NCI-H2196 treated with DMSO at 0.1 percent for 48 hours (cell line): ENCODE results near the gene C2CD4D.
"Not testable (repeated sequence)": the region's sequence is repeated elsewhere in the genome, so short reads cannot be mapped to it uniquely, and the experiment has no call there.

ENCODE experiments used
- DNase-seq: peaks from one replicate; lab custom pipeline; 2025; ENCODE audit not compliant: unreplicated experiment; lab: John Stamatoyannopoulos, UW

The C2CD4D gene

GRCh38 chr1:151839457-151840403, at the start of gene C2CD4D:
Gene C2CD4D, minus strand, starts transcription at chr1:151839820. Its CDS starts 831 bp downstream, at chr1:151838989.
- peak; percentile 78 for DNase-seq

DNA sequence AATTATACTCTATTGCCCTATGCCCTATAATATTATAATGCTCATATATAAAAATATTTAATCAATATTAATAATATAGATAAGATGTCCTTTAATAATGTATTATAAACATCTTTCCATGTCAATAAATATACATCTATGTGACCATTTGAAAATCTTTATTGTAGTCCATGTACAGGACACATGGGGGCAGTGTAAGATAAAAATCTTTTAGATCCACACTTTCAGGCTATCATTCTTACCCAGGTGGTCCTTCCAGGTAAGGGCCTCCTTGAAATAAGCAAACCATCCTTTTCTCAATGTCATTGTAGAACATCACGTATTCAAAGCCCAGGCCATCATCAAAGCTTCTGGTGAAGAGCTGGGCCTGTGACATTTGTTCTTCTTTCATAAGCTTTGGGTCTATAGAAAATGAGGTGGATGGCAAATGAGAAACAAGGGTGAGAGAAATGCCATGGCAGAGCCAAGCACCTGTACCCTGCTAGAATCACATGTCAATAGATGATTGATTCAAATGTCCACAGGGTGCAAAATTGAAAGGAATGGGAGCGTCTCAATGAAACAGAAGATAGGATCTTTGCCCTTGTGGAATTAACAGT, 49.5 kb upstream of the C2CD4D start:
- no peak for DNase-seq

GRCh38 chr1:151887028-151887427, 47.4 kb upstream of the C2CD4D start:
- no peak for DNase-seq

- no peak for DNase-seq
Observed at GRCh38 chr1:151885479-151885878, 45.9 kb upstream of the C2CD4D start.

DNA sequence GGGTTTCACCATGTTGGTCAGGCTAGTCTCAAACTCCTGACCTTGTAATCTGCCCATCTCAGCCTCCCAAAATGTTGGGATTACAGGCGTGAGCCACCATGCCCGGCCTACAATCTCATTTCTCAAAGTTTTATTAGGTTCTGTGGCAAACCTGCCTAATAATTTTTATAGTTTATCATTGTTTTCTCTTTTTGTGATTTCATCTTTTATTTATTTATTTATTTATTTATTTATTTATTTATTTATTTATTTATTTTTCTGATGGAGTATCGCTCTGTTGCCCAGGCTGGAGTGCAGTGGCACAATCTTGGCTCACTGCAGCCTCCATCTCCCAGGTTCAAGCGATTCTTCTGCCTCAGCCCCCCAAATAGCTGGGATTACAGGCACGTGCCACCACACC, 45.3 kb upstream of the C2CD4D start:
- DNase-seq: not testable (repeated sequence)

- DNase-seq: not testable (repeated sequence)
Observed at GRCh38 chr1:151884445-151884844, 44.8 kb upstream of the C2CD4D start.

DNA sequence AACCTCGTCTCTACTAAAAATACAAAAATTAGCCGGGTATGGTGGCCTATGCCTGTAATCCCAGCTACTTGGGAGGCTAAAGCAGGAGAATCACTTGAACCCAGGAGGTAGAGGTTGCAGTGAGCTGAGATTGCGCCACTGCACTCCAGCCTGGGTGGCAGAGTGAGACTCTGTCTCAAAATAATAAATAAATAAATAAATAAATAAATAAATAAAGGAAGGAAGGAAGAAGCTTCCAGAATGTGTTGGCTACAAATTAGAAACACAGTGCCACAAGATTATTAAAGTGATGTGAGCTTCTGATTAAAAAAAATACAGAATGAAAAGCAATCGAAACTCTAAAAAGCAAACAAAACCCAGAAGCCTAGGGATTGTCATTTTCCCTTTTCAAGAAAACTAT, 44.3 kb upstream of the C2CD4D start:
- not testable (repeated sequence) for DNase-seq

GRCh38 chr1:151882918-151883317, 43.3 kb upstream of the C2CD4D start:
- not testable (repeated sequence) for DNase-seq

GRCh38 chr1:151882466-151882865, 42.8 kb upstream of the C2CD4D start:
- DNase-seq: no peak

- DNase-seq: no peak
Observed at GRCh38 chr1:151881479-151881878, 41.9 kb upstream of the C2CD4D start.

GRCh38 chr1:151875419-151876097, 35.9 kb upstream of the C2CD4D start:
- no peak for DNase-seq

GRCh38 chr1:151872776-151873175, 33.2 kb upstream of the C2CD4D start:
- not testable (repeated sequence) for DNase-seq

DNA sequence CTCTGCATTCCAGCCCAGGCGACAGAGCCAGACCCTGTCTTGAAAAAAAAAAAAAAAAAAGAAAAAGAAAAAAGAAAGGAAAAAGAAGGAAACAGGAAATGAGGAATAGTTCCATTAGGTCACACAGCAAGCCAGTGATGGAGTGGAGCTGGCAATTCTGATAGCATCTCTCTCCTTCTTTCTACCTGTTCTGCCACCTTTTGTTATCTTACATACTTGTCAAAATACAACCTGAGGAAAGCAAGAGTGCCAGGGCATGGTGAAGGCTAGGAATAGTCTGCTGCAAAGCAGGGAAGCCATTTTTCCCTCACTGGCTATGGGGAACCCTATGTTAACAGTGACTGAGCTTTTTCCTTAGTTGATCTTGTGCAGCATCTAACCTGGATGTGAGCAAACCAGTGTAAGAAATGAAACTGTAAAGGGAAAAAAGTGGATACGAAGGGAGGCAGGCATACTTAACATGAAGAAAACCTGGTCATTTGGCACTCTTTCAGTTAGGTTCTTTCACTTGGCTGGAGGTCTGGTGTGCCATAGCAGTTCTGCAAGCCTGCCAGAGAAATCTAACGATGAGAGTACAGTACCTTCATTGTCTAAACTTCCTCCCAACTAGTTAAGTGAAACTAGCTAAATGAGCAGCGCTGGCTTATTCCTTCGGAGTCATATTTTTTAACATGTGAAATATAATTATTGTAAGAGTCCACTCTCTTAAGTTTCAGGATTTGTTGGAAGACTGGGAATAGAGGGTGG, 31.8 kb upstream of the C2CD4D start:
- DNase-seq: no peak

- DNase-seq: no peak
Observed at GRCh38 chr1:151868486-151868885, 28.9 kb upstream of the C2CD4D start.

GRCh38 chr1:151867765-151868411, 28.3 kb upstream of the C2CD4D start:
- DNase-seq: no peak

GRCh38 chr1:151867321-151867720, 27.7 kb upstream of the C2CD4D start:
- no peak for DNase-seq

DNA sequence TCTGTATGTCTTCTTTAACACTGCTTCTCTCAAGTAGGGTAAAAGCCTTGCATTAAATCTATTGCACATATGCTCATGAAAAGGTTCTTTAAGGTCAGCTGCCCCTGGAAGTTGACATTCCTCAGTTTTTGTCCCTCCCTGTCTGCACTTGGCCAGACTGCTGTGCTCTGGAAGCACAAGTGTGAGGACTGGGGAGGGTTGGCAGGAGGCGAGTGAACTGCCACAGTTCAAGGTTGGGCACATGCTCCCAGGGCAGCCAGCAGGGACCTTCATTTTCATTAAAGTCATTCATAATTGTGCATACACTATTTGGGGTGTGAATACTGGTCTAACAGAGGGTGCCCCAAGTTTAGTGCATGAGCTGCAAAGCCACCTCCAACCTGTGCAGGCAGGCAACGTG, 24.8 kb upstream of the C2CD4D start:
- no peak for DNase-seq

DNA sequence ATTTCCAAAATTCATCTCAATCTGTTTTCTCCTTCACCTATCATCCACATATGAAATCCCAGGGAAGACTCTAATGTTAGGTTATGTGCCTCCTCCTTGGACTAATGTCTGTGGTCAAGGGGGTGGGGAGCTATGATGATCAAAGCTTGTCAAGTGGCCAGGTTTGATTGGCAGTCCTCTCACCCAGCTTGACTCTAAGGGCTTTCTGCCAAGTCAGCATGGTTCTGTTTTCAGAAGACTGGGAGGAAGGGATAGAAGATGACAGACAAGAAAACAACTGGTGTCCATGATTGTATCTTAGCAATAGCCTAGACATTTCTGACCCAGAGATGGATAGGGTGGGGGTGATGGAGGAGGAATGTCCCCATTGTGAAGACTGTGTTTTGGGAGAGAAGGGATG, 23.0 kb upstream of the C2CD4D start:
- no peak for DNase-seq

GRCh38 chr1:151860504-151861187, 21.0 kb upstream of the C2CD4D start:
- DNase-seq: no peak

DNA sequence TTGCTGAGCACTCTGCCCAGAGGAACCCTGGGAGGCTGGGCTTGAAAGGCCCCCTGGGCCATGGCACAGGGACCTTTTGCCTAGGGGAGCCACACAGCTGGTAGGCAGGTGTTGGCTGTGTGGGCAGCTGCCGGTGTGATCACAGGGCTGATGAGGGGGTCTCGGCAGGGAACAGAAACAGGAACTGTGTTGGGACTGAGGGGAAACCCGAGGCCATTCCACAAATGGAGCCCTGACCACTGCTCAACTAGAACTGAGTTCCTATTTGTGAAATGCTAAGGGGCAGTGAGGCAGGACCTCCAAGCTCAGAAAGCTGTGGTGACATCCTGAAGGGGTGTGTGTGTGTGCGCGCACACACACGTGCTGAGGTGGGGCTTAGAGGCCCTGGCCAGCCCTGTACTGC, 20.3 kb upstream of the C2CD4D start:
- DNase-seq: no peak
